T-helper 22 cell (primary cell): ENCODE data around the gene PADI2.

Source experiments
- DNase-seq: peaks from one replicate; pipeline ENCODE4 v3.0.0-alpha.2; 2020; ENCODE audit warnings: low read depth

PADI2 gene

DNA sequence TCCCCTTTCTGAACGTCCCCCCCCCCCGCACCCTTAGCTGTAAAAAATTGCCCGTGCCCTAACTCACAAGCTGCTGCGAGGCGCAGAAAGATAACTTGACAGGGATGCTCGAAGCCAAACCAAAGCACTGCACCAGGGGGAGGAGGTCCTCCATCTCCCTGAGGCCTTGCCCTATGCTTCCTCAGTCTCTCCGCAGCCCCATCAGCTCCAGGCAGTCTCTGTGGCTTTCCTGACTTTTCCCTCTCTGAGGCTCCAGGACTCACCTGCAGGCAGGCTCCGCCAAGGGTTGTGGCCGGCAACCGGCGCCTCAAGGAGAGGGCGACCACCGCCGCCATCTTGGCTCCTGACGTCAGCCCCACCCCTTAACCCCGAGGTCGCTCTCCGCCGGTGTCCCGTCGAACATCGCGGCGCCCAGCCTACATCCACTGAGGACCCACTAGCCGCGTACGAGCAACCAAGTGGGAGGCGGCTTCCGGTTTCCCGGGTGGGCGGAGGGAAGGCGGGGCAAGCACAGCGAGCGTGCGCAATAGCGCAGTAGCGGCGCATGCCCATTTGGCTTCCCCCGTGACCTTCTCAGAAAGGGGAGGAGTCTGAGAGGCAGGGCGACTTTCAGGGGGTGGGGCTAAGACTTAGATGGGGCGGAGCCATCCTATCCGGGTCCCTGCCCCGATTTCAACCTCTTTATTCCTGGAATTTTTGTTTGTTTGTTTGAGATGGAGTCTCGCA lies 65.4 kb downstream of the PADI2 start, which contains the start of gene SDHB:
TSS of gene SDHB (minus strand) at position 348 of the 726 bp plus-strand sequence. CDS start at position 335, 13 bp downstream.
- peak; percentile 96 for DNase-seq

DNA sequence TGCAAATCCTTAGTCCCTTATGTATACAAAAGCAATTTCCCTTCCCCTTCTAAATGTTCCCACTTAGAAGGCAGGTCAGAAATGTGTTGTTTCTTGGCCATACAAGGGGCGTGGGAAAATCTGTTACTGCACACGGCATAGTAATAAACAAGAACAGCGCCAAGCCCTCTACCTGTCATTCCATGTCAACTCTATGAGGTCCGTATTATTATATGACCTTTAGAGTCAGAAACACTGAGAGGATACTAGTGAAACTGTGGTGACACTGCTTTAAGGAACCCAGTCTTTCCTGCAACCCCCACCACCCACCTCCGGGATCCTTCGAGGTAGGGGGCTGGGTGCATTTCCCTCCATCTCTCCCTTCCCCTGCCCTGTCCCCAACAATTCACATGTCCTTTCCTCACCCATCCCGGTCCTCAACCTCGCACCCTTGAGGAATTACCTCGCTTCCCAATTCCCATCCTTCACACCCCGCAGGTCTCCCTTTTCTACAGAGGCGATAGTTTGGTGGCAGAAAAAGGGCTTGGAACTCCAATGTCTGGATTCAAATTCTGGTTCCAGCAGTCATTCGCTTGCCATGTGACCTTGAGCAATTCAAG lies 66.1 kb downstream of the PADI2 start:
- DNase-seq, result no peak

DNA sequence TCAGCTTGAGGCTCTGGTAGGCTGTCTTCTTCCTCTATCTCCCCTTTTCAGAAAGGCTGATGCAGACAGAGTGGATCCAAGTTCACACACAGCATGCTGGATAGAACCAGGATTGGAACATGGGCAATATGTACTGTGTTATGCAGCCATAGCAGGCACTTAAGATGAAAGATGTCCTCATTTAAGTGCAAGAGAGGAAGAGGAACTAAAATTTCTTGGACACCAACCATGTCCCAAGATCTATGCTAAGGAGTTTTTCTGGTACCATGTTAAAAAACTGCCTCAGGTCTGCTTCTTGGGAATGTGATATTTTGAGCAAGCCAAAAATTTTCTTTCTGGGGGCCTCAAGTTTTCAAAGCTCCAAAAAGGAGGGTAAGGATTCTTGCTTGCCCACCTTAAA lies 66.6 kb downstream of the PADI2 start:
- no peak for DNase-seq

DNA sequence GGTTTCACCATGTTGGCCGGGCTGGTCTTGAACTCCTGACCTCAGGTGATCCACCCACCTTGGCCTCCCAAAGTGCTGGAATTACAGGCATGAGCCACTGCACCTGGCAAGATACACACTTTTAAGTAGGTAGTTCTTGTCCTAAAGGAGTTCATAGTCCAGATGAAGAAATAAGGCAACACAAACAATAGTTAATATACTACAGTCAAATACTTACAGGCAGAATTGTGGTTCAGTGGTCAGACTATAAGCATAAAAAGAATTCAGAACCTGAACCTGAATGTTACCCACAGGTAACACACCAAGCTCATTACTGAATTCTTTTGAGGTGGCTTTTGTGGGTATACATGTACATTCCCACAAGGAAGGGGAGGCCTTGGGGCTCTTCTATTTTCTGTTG lies 67.2 kb downstream of the PADI2 start:
- no peak for DNase-seq

DNA sequence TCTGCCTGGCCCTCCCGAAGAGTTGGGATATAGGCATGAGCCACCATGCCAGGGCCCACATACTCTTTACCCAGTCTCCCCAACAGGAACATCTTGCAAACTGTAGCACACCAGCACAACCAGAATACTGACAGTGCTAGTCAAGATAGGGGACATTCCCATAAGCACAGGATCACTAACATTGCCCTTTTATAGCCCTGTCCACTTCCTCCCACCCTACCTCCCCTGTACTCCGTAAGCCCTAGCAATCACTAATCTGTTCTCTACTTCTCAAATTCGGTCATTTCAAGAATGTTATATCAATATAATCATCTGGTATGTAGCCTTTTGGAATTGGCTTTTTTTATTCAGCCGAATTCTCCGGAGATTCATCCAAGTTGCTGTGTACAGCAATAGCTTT lies 71.3 kb downstream of the PADI2 start:
- no peak for DNase-seq

DNA sequence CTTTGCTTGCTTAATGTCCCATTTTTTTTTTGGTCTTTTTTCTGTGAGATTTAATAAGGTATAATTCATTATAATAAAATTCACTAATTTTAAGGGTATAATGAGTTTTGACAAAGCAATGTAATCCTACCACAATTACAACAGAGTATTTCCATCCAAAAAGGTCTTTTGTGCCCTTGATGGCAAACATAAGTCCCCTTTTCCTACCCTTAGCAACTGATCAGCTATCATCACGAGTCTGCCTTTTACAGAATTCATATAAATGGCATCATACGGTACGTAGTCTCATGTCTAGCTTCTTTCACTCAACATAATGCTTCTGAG lies 73.0 kb downstream of the PADI2 start:
- DNase-seq, result no peak

DNA sequence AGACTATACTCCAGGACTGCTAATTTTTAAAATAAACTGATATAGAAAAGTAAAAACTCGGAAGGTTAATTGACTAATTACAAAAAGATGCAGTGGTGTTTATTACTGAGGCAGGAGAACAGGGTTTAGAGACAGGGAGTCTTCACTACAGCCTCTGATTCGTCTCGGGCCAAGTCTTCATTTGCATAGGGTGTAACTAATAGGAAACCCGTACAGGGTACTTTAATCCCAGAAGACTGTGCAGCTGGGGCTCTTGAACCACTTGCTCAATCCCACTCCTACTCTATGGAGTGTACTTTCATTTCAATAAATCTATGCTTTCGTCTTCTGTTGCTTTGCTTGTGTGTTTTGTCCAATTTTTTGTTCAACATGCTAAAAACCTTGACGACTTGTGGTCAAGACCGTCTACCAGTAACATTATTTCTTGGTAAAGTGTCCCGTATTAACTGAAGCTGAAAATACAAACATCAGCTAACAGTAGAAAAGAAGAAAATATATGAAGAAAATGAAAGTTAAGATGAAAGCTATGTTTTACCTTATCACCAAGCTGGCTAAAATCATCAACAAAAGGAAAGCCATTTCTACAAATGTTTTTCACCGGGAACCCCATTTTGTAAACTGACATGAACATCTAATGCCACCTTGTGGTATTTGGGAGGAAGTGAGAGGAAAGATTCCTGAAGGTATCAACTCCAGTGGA lies 73.5 kb downstream of the PADI2 start:
- no peak for DNase-seq

DNA sequence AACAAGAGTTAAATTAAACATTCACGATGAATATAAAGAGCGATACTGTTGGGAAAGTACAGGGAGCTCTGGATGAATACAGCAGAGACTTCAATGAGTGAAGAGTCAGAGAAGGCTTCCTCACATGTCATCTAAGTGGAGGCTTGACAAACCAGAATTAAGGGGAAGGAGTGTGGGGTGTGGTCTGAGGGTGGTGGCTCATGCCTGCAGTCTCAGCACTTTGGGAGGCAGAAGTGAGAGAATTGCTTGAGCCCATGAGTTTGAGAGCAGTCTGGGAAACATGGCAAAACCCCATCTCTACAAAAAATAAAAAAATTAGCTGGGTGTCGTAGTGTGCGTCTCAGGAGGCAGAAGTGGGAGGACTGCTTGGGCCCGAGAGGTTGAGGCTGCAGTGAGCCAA lies 74.1 kb downstream of the PADI2 start:
- no peak for DNase-seq

DNA sequence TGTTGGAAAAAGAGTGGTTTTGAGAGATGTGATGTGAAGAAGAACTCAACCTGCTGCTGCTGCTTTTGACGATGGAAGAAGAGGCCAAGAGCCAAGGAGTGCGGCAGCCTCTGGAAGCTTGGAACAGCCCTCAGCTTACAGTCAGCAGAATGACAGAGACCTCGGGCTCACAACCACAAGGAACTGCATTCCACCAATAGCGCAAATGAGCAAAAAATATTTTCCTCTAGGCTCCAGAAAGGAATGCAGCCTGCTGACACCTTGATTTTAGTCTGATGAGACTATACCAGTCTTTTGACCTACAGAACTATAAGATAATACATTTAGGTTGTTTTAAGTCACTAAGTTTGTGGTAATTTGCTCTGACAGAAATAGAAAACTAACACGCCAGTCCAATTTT lies 75.6 kb downstream of the PADI2 start:
- DNase-seq, result no peak

DNA sequence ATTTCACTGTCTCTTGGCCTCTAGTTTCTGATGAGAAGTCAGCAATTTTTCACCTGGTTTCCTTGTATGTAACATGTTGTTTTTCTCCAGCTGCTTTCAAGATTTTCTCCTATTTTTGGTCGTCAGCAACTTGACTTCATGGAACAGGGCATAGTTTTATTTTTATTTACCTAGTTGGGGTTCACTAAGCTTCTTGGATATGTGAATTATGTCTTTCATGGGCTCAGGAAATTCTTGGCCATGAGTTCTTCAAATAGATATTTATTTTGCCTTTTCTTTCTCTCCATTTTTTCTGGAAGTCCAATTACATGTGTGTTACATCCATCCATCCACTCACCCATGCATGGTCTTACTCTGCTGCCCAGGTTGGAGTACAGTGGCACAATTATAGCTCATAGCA lies 79.1 kb downstream of the PADI2 start:
- DNase-seq, result no peak

DNA sequence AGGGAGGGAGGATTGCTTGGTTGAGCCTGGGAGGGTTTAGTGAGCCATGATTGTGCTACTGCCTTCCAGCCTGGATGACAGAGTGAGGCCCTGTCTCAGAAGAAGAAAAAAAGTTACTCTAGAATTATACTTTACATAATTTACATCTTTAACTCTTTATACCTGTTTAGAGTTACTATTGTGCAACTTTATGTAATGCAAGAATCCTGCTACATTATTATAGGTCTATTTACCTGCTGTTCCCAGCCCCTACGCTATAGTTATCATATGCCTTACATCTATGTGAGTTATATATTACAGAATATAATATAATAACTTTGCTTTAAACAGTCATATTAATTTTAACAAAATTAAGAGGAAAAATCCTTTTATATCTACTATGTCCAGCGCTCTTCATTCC lies 79.7 kb downstream of the PADI2 start:
- no peak for DNase-seq

DNA sequence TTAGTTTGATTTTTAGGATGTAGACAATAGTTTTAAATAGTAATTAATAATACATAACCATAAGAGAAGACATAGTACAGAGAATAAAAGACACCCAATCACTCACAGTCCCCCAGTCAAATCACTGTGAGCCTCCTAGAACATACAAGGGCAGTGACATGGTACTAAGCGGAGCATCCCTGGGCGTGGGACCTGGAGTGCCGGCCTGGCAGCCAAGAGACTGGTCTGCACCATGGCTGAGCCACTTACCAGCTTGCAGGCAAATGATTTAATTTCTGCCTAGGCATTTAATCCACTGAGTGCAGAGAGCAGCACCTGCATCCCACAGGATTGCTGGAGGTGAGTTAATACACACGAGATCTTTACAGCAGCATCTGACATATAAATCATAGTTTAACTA lies 85.8 kb downstream of the PADI2 start:
- DNase-seq, result no peak

DNA sequence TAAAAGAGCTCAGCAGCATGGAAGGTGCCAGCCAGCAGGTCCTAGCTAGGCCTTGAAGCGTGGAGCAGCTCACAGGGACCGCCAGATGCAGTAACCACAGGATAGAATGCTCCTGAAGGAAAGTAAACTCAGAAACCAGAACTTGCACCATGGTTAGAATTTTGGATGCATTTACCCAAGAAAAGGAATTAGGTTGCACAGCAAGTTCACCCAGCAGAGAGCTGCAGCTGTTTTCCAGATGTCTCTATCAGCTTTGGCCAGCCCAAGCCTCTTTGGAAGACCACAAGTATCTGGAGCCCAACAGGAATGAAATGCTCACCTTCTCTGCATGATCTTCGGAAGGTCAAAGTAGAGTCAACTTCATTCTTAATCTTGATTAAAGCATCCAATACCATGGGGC lies 86.5 kb downstream of the PADI2 start:
- no peak for DNase-seq

DNA sequence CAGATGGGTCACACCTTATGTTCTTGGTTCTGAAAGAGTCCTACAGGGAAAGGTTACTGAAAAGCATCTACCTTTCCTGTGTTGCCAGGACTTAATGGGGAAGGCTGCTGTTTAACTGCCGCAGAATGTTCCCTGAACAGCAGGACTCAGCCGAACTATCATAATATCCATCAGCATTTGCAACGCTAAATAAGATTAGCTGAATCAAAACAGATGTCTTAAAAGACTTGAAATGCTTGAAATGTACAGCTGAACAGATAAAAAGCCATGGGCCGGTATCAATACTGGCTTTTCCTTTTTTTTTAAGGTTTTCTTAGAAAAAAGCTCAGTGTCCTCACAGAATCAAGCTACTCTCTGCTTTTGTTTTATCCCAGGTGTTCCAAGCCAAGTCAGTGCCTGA lies 87.8 kb downstream of the PADI2 start:
- DNase-seq, result no peak

DNA sequence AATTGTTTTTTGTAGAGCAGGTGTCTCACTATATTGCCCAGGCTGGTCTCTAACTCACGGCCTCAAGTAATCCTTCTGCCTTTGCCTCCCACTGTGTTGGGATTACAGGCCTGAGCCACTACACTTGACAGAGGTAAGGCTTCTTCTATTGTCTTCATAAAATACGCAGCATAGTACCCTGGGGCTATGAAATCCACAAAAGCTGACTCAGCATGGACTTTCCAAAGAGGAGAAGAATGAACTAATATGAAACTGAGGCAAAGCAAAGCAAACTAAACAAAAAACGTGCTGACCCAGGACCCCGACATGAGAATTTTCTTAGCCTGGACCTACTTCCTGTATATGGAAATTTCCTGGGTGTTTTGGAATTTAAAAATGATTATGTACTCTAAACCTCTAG lies 89.0 kb downstream of the PADI2 start:
- DNase-seq, result no peak

DNA sequence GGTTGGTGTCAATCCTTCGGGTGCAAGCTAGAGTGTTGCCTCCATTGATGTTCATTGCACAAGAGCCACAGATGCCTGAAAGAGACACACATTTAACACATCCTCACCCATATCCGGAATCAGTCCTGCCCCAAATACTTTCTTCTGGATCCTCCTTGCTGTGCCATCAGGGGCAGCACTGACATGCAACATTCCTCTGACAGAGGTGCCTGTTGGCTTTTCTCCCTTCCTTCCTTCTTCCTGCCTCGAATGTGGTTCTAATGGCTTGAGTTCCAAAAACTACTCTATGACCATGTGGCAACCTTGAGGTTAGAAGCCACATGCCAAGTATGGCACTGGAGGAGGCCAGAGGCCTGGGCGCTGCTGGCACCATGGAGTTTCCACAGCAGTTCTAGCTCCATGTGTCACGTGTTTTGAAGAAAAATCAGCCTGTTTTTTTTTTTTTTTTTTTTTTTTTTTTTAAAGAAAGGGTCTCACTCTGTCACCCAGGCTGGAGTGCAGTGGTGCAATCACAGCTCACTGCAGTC lies 90.5 kb downstream of the PADI2 start:
- DNase-seq, result no peak

DNA sequence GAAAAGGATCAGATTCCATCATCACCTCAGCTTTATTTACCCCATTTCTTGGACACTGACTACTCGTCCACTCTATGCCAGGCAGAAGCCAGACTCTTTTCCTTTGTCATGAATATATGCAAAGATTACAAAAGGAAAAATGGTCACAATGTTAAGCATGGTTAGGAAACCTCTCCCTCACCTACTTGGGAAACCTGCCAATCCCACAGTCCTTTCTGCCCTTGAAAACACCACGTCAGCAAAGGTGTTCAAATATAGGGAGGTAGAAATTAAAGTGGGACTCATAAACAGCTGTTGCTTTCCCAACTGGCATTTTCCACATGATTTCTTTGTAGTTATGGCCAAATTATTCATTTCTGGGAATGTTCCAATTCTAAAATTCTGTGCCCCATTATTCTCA lies 91.4 kb downstream of the PADI2 start:
- DNase-seq, result no peak

DNA sequence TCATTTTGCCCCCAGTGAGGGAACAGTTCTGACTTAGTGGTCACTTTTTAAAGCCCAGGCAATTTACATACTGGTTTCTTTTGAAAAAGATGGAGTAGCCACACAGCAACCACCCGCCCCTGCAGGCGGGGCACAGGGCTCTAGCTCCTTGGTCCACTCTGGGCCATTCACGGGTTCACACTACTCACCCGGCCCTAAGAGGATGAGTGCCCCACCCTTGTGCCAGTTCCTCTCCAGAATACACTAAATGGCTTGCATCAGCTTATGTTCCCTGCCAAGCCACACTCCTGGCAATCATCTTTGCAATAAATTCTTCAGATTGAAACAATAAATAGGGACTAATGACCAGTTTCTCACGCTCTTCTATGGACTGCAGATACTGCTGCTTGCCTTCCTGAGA lies 91.8 kb downstream of the PADI2 start:
- no peak for DNase-seq

DNA sequence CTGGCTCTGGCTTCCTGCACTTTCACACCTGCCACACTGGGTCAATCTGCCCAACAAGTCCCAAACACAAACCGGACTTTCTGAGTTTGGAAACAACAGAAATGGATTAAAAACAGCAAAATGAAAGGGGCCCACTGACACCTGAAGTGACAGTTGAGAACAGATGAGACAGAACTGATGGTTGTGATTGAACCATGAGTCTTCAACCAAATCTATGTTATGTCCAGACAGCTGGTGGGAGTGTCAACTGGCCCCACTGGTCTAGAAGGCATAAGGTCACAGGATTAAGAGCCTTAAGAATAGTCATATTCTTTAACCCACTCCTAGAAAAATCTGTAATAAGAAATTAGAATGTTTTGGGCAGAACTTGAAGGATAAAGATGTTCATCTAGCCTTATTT lies 94.5 kb downstream of the PADI2 start:
- DNase-seq, result no peak

DNA sequence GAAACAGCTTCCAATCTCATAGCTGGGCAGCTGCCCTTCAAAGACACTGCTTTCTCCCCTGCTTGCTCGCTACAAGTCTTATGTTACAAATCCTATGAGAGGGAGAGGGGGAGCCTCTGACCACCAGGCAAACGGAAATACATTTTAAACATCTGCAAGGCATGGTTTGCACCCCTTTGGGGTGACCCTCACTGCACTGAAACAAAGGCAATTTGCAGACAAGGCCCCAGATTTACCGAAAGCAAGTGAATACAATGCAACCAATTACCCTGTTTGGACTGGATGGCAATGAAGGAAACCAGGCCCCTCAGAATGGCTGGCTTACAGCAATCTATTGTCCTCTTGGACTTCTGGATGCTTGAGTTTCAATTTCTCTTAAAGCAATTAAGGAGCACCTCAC lies 95.7 kb downstream of the PADI2 start:
- no peak for DNase-seq

DNA sequence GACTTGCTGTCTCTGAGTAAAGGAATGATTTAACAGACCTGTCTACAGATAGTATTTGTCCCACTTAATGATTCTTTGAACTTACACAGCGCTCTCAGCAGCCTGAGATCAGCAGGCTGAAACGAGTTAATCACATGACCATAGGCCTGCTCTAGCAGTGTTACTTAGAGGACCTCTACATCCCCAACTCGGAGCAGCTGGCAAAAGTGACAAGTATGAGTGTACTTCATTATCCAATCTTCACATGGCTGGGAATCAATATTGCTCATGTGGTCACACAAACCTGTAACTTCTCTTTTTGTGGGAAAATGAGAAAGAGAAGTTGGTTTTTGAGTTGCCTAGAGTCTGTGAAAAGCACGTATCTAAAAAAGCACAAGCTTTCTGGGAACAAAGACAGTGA lies 96.1 kb downstream of the PADI2 start:
- no peak for DNase-seq

DNA sequence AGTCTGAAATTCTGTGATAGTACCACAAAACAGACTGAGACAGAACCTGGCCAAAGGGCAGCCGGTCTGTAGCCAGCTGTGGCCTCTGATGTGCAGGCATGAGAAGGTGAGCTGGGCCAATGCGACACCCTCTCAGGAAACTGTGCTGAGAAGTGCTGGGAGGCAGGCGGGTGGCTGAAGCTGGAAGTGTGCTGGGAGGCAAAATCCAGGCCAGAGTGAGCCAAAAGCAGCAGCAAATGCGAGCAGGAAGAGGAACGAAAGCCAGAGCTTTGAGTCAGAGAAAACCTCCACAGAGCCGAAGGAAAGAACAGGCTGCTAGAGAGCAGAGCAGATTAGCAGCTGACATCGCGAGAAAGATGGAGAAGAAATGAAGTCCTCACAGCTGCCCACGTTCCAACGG lies 97.4 kb downstream of the PADI2 start:
- no peak for DNase-seq

DNA sequence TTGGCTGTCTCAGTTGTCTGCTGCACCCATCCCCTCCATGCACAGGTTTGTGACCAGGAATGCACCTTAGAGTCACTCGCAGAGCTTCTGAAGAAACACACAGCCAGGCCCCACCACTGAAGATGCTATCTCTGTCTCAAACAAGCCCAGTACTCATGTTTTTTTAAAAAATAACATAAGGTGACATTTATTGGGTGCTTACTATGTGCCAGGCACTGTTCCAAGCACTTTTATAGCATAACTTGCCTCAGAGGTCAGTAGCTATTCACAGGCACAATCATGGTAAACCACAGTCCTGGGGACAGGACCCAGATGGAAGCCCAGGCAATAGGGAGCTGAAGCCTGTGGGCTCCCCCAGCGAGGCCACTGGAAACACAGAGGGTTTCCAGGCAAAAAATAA lies 98.7 kb downstream of the PADI2 start:
- no peak for DNase-seq
